ENCODE data around the gene ARL10.

DNA sequence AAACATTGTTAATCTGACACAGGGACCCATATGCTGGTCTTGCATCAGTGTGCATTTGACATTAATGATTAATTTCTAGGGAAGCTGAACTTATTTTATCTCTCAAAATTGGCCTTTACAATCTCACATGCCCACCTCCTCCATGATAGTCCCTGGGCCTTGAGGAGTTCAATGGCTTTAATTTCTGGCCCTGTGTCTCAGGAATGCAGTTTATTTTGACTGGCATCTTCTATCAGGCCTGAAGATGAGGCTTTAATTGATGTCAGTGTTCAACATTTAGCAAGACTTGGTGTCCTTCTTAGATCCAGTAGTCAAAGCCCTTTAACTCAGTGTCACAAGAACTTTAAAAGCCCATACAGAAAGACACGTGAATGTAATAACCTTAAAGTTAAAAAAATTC lies 61.6 kb downstream of the ARL10 start:
- TF ChIP-seq, protein P1, sequence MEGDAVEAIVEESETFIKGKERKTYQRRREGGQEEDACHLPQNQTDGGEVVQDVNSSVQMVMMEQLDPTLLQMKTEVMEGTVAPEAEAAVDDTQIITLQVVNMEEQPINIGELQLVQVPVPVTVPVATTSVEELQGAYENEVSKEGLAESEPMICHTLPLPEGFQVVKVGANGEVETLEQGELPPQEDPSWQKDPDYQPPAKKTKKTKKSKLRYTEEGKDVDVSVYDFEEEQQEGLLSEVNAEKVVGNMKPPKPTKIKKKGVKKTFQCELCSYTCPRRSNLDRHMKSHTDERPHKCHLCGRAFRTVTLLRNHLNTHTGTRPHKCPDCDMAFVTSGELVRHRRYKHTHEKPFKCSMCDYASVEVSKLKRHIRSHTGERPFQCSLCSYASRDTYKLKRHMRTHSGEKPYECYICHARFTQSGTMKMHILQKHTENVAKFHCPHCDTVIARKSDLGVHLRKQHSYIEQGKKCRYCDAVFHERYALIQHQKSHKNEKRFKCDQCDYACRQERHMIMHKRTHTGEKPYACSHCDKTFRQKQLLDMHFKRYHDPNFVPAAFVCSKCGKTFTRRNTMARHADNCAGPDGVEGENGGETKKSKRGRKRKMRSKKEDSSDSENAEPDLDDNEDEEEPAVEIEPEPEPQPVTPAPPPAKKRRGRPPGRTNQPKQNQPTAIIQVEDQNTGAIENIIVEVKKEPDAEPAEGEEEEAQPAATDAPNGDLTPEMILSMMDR (IDR thresholded peaks at IDR 0.05; ENCODE audit: insufficient read depth, low read depth, low read length): no peak
- TF ChIP-seq EZH2 (IDR thresholded peaks at IDR 0.05; ENCODE audit: insufficient read depth, low read length): no peak

Measured in astrocyte (in vitro differentiated cells and primary cell).